ENCODE data around the gene MPRIP.

- TF ChIP-seq SP1 (CRISPR knock-in tag; conservative IDR thresholded peaks at IDR 0.05), result no peak
- no peak for TF ChIP-seq CREB1 (CRISPR knock-in tag; IDR thresholded peaks at IDR 0.05)
- TF ChIP-seq ELF4 (CRISPR knock-in tag; IDR thresholded peaks at IDR 0.05; ENCODE audit: low read depth), result no peak
- TF ChIP-seq, protein P1, sequence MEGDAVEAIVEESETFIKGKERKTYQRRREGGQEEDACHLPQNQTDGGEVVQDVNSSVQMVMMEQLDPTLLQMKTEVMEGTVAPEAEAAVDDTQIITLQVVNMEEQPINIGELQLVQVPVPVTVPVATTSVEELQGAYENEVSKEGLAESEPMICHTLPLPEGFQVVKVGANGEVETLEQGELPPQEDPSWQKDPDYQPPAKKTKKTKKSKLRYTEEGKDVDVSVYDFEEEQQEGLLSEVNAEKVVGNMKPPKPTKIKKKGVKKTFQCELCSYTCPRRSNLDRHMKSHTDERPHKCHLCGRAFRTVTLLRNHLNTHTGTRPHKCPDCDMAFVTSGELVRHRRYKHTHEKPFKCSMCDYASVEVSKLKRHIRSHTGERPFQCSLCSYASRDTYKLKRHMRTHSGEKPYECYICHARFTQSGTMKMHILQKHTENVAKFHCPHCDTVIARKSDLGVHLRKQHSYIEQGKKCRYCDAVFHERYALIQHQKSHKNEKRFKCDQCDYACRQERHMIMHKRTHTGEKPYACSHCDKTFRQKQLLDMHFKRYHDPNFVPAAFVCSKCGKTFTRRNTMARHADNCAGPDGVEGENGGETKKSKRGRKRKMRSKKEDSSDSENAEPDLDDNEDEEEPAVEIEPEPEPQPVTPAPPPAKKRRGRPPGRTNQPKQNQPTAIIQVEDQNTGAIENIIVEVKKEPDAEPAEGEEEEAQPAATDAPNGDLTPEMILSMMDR (IDR thresholded peaks at IDR 0.05), result no peak
These were observed 30.3 kb downstream of the MPRIP start for GRCh38 chr17:17072546-17072945.
